HL-60 (cell line): ENCODE results near the gene MPI.

Experiments used
- DNase-seq, 2 experiments: peaks; one replicate each; pipeline ENCODE4 v3.0.0-alpha.2; 2010 to 2020; ENCODE audit warnings: low read depth in 1 of 2, low spot score in 1 of 2
- H3K27ac ChIP-seq: fragments of 250-450 bp; sonication (Bioruptor Pico); replicated peaks from 2 replicates; pipeline ENCODE4 v1.5.1; 2020; ENCODE audit warnings: mild to moderate bottlenecking, moderate library complexity
- H3K27me3 ChIP-seq: fragments of 250-450 bp; sonication (Bioruptor Pico); 2 replicates; pipeline ENCODE4 v1.5.1; 2021; ENCODE audit warnings: mild to moderate bottlenecking, moderate library complexity; ENCODE audit not compliant: insufficient read depth, poor library complexity, severe bottlenecking
- H3K4me3 ChIP-seq: replicated peaks from 2 replicates; pipeline ENCODE4 v1.5.1; 2011; ENCODE audit warnings: mild to moderate bottlenecking, control low read depth, low read length; ENCODE audit not compliant: insufficient read depth
- GABPA ChIP-seq: IDR thresholded peaks from 2 replicates; pipeline ENCODE4 v1.6.1; 2012; ENCODE audit warnings: low read depth
- POLR2AphosphoS5 ChIP-seq: IDR thresholded peaks from 2 replicates; pipeline ENCODE4 v1.6.1; 2012; ENCODE audit warnings: low read depth
- REST ChIP-seq: IDR thresholded peaks from 2 replicates; pipeline ENCODE4 v1.6.1; 2012; ENCODE audit warnings: low read depth; ENCODE audit not compliant: insufficient replicate concordance
- SPI1 ChIP-seq: IDR thresholded peaks from 2 replicates; pipeline ENCODE4 v1.6.1; 2012; ENCODE audit warnings: low read depth, mild to moderate bottlenecking, borderline replicate concordance
- TF ChIP-seq, protein P1 (sequence below): IDR thresholded peaks from one replicate; pipeline ENCODE4 v1.5.1; 2011; ENCODE audit warnings: low read length, control low read depth, inconsistent platforms; ENCODE audit not compliant: insufficient read depth

The MPI gene

DNA sequence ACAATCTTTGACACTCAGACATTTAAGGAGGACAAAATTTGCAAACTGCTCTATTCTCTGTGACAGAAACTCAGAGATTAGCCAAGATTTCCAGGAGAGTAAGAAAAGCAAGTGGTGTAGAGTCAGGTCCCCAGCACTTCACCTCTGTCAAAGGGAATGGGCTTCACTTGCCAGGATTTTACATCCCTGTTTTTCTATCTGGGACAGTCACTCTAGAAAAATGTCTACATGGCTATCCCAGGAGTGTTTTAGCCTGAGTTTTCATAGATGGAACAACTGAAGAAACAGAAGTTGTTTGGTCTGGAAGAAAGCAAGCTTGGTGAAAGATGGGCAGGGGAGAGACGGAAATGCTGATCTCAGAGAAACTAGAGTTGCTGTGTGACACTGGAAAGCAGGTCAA, 13.8 kb downstream of the MPI start:
- DNase-seq: no peak
- TF ChIP-seq REST: no peak
- TF ChIP-seq GABPA: no peak
- Histone ChIP-seq H3K4me3 (no peak overlapping the region), H3K27me3 (no peaks in the 10 kb centered on the region), H3K27ac (no peak overlapping the region)

GRCh38 chr15:74904190-74904805, 14.5 kb downstream of the MPI start:
- DNase-seq: no peak
- Histone ChIP-seq H3K4me3 (no peak overlapping the region), H3K27ac (no peak overlapping the region), H3K27me3 (no peaks in the 10 kb centered on the region)
- TF ChIP-seq REST (no peak), SPI1 (no peak), GABPA (no peak), POLR2AphosphoS5 (no peak)
- TF ChIP-seq, protein P1, sequence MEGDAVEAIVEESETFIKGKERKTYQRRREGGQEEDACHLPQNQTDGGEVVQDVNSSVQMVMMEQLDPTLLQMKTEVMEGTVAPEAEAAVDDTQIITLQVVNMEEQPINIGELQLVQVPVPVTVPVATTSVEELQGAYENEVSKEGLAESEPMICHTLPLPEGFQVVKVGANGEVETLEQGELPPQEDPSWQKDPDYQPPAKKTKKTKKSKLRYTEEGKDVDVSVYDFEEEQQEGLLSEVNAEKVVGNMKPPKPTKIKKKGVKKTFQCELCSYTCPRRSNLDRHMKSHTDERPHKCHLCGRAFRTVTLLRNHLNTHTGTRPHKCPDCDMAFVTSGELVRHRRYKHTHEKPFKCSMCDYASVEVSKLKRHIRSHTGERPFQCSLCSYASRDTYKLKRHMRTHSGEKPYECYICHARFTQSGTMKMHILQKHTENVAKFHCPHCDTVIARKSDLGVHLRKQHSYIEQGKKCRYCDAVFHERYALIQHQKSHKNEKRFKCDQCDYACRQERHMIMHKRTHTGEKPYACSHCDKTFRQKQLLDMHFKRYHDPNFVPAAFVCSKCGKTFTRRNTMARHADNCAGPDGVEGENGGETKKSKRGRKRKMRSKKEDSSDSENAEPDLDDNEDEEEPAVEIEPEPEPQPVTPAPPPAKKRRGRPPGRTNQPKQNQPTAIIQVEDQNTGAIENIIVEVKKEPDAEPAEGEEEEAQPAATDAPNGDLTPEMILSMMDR: no peak

- peak in 1 of 2 experiments; percentile 43 for DNase-seq
- peak overlapping the region; percentile 84 for H3K4me3 ChIP-seq
- H3K27me3 ChIP-seq: no peaks in the 10 kb centered on the region
- H3K27ac ChIP-seq: peak overlapping the region; percentile 84
- TF ChIP-seq SPI1 (no peak), REST (no peak)
Observed at GRCh38 chr15:74906067-74906449, 16.2 kb downstream of the MPI start.

DNA sequence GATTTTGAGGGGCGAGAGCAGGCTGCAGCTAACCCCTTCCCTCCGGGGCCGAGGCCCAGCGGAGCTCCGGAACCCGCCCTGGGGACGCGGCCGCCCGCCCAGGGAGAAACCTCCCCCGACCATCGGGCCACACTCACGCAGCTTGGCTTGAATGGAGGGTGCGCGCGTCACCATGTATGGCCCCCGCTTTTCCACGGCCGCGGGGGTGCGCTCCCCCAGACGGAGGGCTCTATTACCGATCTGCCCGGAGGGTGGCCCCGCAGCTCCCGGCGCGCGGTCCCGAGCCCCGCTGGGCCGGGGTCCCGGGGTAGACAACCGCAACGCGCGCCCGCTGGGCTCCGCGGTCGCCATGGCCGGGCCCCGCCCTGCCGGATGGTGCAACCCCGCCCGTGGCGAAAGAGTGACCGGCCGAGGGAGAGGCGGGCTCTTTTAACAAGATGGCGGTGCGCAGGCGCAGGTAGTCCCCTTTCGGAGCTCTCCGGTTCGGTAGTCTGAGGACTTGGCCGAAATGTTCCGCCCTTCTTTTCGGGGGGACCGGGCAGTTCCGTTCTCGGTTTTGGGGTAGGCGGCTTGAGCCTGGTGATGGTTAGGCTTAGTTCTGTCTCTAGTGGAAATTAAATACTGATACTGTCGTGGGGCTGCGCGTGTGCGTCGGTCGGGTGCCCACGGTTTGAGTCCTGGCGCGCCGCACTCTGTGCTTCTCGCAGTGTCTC, 16.8 kb downstream of the MPI start, which contains the start of gene FAM219B:
Gene FAM219B, minus strand, starts transcription at position 402 of the 713 bp plus-strand sequence. Its CDS starts 51 bp downstream, at position 351.
- Histone ChIP-seq H3K27me3 (no peaks in the 10 kb centered on the region), H3K27ac (peak within 1 kb of the TSS; percentile 84), H3K4me3 (peak within 1 kb of the TSS; percentile 84)
- TF ChIP-seq REST: no peak
- peak; percentile 84 for TF ChIP-seq POLR2AphosphoS5
- TF ChIP-seq, protein P1: no peak
- no peak for TF ChIP-seq GABPA
- TF ChIP-seq SPI1: no peak
- DNase-seq: peak; percentile 69 to 90
